HFFc6 (cell line): ENCODE data around the gene SLC17A5. TPM values are rescaled to one million over a fixed set of nuclear protein-coding genes. Genes with fewer than 3 reads are reported as not detected.
"Not testable (repeated sequence)": the region's sequence is repeated elsewhere in the genome, so short reads cannot be mapped to it uniquely, and the experiment has no call there.

Source experiments
- DNase-seq: peaks from one replicate; pipeline ENCODE4 v3.0.0-alpha.2; 2018
- H3K27ac Mint-ChIP-seq: 2 replicates; pipeline ENCODE4 v1.8.0; 2020; ENCODE audit warnings: mild to moderate bottlenecking, mixed read lengths
- H3K27me3 Mint-ChIP-seq: 2 replicates; pipeline ENCODE4 v1.8.0; 2021; ENCODE audit warnings: mild to moderate bottlenecking, moderate library complexity, mixed read lengths; ENCODE audit not compliant: insufficient read depth
- H3K36me3 Mint-ChIP-seq: 2 replicates; pipeline ENCODE4 v1.8.0; 2021; ENCODE audit warnings: low read depth, mixed read lengths
- H3K4me1 Mint-ChIP-seq: 2 replicates; pipeline ENCODE4 v1.8.0; 2020; ENCODE audit warnings: low read depth, mixed read lengths
- H3K4me3 Mint-ChIP-seq: 2 replicates; pipeline ENCODE4 v1.8.0; 2020; ENCODE audit warnings: mild to moderate bottlenecking, moderate library complexity, mixed read lengths
- H3K9me3 Mint-ChIP-seq: 2 replicates; pipeline ENCODE4 v1.8.0; 2020; ENCODE audit warnings: mild to moderate bottlenecking, mixed read lengths
- total RNA-seq, 6 experiments: library from RNA; stranded (reverse); fragmentation: NEBNext Ultra II Directional; extraction: Animal tissue kit (Norgen Biotek cat#: 25700); gene quantifications; 2 replicates in 1 of 6; 3 replicates in 5 of 6; pipeline ENCODE4 v1.2.3, GENCODE V29; 2021
- TF ChIP-seq, protein P1 (sequence below): fragments of 200-600 bp; sonication (generic); IDR thresholded peaks from 2 replicates; pipeline ENCODE4 v1.5.0; 2021; ENCODE audit warnings: antibody characterized with exemption, mild to moderate bottlenecking

The SLC17A5 gene
- total RNA-seq, 6 experiments from 2014 or later, result 20.4 to 29.9 (median 26.8) TPM

DNA sequence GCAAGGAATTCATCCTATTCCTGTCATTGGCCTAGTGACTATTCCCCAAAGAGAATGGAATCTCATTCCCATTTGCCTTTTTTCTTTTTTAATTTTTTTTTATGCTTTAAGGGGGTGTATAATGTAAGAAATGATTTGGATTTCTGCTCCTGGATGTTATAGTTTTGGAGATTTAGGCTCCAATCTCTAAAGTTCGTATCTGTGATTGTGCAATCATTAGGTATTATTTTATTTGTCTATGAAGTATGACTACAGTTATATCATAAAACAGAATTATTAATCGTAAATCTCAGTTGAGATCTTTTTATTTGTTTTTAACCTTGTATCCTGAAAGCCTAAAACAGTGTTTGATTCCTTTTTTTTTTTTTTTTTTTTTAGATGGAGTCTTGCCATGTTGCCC, 91.2 kb downstream of the SLC17A5 start:
- no peak overlapping the region for H3K4me3 Mint-ChIP-seq
- no peak overlapping the region for H3K27ac Mint-ChIP-seq
- H3K4me1 Mint-ChIP-seq, result peaks cover 41% of the 10 kb centered on the region
- TF ChIP-seq, protein P1, sequence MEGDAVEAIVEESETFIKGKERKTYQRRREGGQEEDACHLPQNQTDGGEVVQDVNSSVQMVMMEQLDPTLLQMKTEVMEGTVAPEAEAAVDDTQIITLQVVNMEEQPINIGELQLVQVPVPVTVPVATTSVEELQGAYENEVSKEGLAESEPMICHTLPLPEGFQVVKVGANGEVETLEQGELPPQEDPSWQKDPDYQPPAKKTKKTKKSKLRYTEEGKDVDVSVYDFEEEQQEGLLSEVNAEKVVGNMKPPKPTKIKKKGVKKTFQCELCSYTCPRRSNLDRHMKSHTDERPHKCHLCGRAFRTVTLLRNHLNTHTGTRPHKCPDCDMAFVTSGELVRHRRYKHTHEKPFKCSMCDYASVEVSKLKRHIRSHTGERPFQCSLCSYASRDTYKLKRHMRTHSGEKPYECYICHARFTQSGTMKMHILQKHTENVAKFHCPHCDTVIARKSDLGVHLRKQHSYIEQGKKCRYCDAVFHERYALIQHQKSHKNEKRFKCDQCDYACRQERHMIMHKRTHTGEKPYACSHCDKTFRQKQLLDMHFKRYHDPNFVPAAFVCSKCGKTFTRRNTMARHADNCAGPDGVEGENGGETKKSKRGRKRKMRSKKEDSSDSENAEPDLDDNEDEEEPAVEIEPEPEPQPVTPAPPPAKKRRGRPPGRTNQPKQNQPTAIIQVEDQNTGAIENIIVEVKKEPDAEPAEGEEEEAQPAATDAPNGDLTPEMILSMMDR, result no peak
- DNase-seq, result no peak
- H3K36me3 Mint-ChIP-seq, result no peaks in the 10 kb centered on the region
- peaks cover 1% of the 10 kb centered on the region; the same call in 1 of the 2 replicates for H3K27me3 Mint-ChIP-seq
- no peaks in the 10 kb centered on the region for H3K9me3 Mint-ChIP-seq

DNA sequence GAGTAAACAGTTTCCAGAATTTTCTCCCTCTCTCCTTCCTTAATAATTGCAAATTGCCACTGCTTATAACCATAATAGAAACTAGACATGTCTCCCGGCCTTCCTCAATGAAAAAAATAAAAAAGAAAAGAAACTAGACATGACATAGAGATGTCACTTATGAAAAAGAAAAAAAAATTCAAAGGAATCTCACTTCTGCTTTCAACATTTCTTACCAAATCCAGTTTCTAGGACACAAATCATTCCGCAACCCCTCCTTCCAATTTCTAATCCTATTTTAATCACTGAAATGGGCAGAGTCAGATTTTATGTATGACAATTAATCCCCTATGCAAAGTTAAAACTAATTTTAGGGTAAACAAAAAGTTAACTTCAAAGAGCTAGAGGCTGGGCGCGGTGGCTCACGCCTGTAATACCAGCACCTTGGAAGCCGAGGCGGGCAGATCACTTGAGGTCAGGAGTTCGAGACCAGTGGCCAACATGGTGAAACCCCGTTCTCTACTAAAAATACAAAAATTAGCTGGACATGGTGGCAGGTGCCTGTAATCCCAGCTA, 92.9 kb downstream of the SLC17A5 start:
- no peaks in the 10 kb centered on the region for H3K36me3 Mint-ChIP-seq
- peaks cover 1% of the 10 kb centered on the region; the same call in 1 of the 2 replicates for H3K27me3 Mint-ChIP-seq
- no peaks in the 10 kb centered on the region for H3K9me3 Mint-ChIP-seq
- DNase-seq, result no peak
- TF ChIP-seq, protein P1, result no peak
- H3K4me1 Mint-ChIP-seq, result peaks cover 25% of the 10 kb centered on the region
- no peak overlapping the region for H3K4me3 Mint-ChIP-seq
- H3K27ac Mint-ChIP-seq, result no peak overlapping the region

DNA sequence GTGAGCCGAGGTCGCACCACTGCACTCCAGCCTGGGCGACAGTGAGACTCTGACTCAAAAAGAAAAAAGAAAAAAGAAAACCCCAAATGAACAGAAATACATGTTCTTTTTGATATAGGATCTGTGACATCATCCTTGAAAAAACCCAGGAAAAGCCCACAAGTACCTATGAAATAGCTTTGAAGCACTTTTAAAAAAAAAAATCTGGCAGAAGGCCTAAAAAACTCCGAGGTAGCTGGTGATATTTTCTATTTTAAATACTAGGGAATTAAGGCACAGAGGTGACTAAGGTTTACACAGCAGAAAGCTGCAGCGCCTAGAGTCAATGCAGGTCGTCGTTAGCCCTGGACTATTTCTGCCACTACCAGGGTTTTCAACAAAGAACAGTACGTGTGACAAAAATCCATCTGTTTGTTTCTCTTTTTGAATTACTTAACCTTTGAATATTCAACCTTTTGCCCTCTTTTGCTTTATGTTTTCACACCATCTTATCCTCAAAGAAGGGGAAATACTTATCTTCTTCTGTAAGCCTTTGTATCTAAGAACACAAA, 93.5 kb downstream of the SLC17A5 start:
- Mint-ChIP-seq H3K27ac (no peak overlapping the region), H3K4me1 (peaks cover 18% of the 10 kb centered on the region), H3K27me3 (peaks cover 1% of the 10 kb centered on the region; the same call in 1 of the 2 replicates), H3K36me3 (no peaks in the 10 kb centered on the region), H3K9me3 (no peaks in the 10 kb centered on the region), H3K4me3 (no peak overlapping the region)
- TF ChIP-seq, protein P1, result no peak
- no peak for DNase-seq

DNA sequence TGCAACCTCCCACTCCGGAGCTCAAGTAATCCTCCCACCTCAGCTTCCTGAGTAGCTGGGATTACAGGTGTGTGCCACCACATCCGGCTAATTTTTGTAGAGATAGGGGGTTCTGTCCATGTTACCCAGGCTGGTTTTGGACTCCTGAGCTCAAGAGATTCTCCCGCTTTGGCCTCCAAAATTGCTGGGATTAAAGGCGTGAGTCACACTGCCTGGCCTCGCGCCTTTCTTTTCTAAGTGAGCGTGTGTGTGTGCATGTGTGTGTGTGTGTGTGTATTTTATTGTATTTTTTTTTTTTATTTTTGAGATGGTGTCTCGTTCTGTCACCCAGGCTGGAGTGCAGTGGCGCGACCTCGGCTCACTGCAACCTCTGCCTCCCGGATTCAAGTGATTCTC, 94.4 kb downstream of the SLC17A5 start:
- not testable (repeated sequence) for DNase-seq, H3K27me3 Mint-ChIP-seq, H3K4me3 Mint-ChIP-seq, H3K9me3 Mint-ChIP-seq, H3K27ac Mint-ChIP-seq, H3K36me3 Mint-ChIP-seq, H3K4me1 Mint-ChIP-seq

DNA sequence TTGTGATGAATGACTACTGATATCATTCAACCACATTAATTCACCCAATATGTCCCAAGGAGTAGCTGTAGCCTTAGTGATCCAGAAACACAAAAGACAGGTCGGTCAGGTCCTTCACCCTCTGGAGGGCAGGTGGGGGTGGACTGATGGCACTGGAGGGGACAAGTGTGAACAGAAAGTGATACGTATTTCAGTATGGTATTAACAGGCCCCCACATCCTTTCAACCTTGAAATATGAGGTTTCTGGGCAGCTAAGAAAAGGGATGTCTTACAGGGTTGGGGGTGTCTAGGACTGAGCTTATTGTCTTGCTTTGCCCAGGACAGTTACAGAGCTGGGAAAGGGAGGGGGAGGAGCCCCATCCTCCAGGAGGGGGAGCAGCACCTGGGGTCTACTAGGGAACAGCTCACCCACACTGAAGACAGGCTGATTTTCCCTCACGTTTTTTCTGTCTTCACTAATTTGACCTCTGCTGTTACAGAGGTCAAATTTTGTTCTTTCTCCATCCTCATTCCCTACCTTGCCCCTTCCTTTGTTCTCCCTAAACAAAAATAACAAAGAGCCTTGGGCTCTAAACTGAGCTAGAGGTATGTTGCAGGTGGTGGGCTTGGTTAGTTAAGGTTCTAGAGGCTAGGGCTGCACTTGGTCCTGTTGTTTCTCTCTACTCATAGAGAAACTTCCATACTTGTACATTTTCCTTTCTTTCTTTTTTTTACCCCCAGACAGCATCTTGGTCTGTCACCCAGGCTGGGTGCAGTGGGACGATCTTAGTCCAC, 95.0 kb downstream of the SLC17A5 start:
- Mint-ChIP-seq H3K27ac (no peak overlapping the region), H3K36me3 (no peaks in the 10 kb centered on the region), H3K27me3 (peaks cover 1% of the 10 kb centered on the region; the same call in 1 of the 2 replicates), H3K4me3 (no peak overlapping the region), H3K4me1 (peaks cover 10% of the 10 kb centered on the region; the same call in 1 of the 2 replicates), H3K9me3 (no peaks in the 10 kb centered on the region)
- no peak for DNase-seq
- TF ChIP-seq, protein P1, result no peak

DNA sequence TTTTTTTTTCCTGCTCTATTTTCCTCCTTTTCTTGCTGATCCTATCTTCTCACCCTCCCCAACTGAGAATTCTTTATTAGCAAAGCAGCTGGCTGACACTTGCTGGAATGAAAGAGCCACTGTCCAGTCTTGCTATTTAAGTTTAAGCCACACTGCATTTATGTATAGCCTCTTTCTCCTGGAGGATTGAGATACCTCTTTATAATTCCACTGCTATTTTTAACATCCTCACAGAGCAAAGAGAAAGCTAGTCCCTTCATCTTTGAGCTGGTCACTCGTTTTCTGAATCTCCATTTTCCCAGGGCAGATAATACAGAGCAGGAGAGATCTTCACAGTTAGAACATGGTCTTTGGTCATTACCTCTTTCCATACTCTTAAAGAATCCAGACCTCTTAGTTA, 97.0 kb downstream of the SLC17A5 start:
- H3K27ac Mint-ChIP-seq, result no peak overlapping the region
- TF ChIP-seq, protein P1, result no peak
- no peaks in the 10 kb centered on the region for H3K9me3 Mint-ChIP-seq
- H3K27me3 Mint-ChIP-seq, result no peaks in the 10 kb centered on the region
- H3K4me1 Mint-ChIP-seq, result peaks cover 10% of the 10 kb centered on the region; the same call in 1 of the 2 replicates
- DNase-seq, result no peak
- no peaks in the 10 kb centered on the region for H3K36me3 Mint-ChIP-seq
- H3K4me3 Mint-ChIP-seq, result no peak overlapping the region

DNA sequence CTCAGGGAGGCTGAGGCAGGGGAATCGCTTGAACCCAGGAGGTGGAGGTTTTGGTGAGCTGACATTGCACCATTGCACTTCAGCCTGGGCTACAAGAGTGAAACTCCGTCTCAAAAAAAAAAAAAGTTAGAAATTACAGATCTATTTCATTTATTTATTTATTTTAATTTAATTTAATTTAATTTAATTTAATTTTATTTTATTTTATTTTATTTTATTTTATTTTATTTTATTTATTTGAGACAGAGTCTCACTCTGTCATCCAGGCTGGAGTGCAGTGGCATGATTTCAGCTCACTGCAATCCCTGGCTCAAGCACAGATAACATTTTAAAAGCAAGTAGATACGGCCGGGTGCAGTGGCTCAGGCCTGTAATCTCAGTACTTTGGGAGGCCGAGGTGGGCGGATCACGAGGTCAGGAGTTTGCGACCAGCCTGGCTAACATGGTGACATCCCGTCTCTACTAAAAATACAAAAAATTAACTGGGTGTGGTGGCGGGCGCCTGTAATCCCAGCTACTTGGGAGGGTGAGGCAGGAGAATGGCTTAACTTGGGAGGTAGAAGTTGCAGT, 98.3 kb downstream of the SLC17A5 start:
- H3K36me3 Mint-ChIP-seq, H3K4me3 Mint-ChIP-seq, H3K9me3 Mint-ChIP-seq, H3K27ac Mint-ChIP-seq, DNase-seq, H3K27me3 Mint-ChIP-seq, H3K4me1 Mint-ChIP-seq: not testable (repeated sequence)

DNA sequence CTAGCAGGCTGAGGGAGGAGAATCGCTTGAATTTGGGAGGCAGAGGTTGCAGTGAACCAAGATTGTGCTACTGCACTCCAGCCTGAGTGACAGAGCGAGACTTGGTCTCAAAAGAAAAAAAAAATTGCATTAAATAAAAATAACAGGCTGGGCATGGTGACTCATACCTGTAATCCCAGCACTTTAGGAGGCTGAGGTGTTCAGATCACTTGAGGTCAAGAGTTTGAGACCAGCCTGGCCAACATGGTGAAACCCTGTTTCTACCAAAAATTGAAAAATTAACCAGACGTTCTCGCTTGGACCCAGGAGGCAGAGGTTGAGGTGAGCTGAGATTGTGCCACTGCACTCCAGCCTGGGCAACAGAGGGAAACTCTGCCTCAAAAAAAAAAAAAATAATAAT, 102.7 kb downstream of the SLC17A5 start:
- H3K36me3 Mint-ChIP-seq, DNase-seq, H3K27ac Mint-ChIP-seq, H3K4me3 Mint-ChIP-seq, H3K27me3 Mint-ChIP-seq, H3K9me3 Mint-ChIP-seq, H3K4me1 Mint-ChIP-seq: not testable (repeated sequence)
